K562 (cell line): ENCODE measurements around the gene DIPK1A. TPM values are rescaled to one million over a fixed set of nuclear protein-coding genes. Genes with fewer than 3 reads are reported as not detected.

Experiments used
- EP400 ChIP-seq: fragments of 450-650 bp; IDR thresholded peaks from 2 replicates; pipeline ENCODE4 v1.6.1; 2017; ENCODE audit warnings: antibody characterized with exemption, mild to moderate bottlenecking, moderate library complexity
- HNRNPH1 ChIP-seq: fragments of 200-400 bp; formaldehyde crosslinking; optimal IDR thresholded peaks from 2 replicates; pipeline ENCODE3; 2017; ENCODE audit warnings: low read depth, mild to moderate bottlenecking, low read length, moderate library complexity
- MTF1 ChIP-seq: fragments of 250-450 bp; sonication (Bioruptor Pico); IDR thresholded peaks from 2 replicates; pipeline ENCODE4 v1.9.0; 2021; ENCODE audit warnings: moderate library complexity, mild to moderate bottlenecking, inconsistent platforms, borderline replicate concordance
- NFATC3 ChIP-seq: fragments of 450-650 bp; IDR thresholded peaks from 2 replicates; pipeline ENCODE4 v1.6.1; 2017; ENCODE audit warnings: mild to moderate bottlenecking
- RCOR1 ChIP-seq, 2 experiments: IDR thresholded peaks; 2 replicates each; pipeline ENCODE4 v1.6.1; 2012; ENCODE audit warnings: low read depth in 2 of 2, low read length in 2 of 2, borderline replicate concordance in 1 of 2, improper control_type of control experiment in 1 of 2
- polyA plus RNA-seq, 8 experiments: library from polyadenylated mRNA; depleted of rRNA in 4 of 8; stranded (reverse) in 5 of 8; unstranded in 3 of 8; fragments of >200 nt; fragmentation: Nextera tagmentation in 2 of 8; fragmentation: Illumina TruSeq in 1 of 8; extraction: Ambion mirVana in 2 of 8; extraction: Trizol in 1 of 8; gene quantifications; 2 replicates each; pipeline versions ENCODE4 v1.2.1 to v1.2.3, GENCODE V29; 2011 to 2014; ENCODE audit warnings: inconsistent platforms in 1 of 8, missing spikeins in 1 of 8
- total RNA-seq, 7 experiments: library from RNA; depleted of rRNA in 6 of 7; stranded (reverse); fragments of >200 nt in 6 of 7; fragmentation: Illumina TruSeq in 2 of 7; extraction: Trizol in 2 of 7; gene quantifications; 2 replicates each; pipeline versions ENCODE4 v1.2.1 to v1.2.3, GENCODE V29; 2011 to 2021; ENCODE audit warnings: low replicate concordance in 1 of 7
- TF ChIP-seq, protein P1 (sequence below), 2 experiments: fragments of 450-650 bp in 1 of 2; IDR thresholded peaks; 2 replicates each; pipeline ENCODE4 v1.6.1; 2011 to 2017; ENCODE audit warnings: low read depth in 2 of 2, antibody characterized with exemption in 1 of 2, borderline replicate concordance in 1 of 2, low read length in 1 of 2, mild to moderate bottlenecking in 1 of 2, mixed read lengths in 1 of 2; ENCODE audit not compliant: control insufficient read depth in 1 of 2
- TF ChIP-seq, protein P2 (sequence below): IDR thresholded peaks from 3 replicates; pipeline ENCODE4 v1.6.1; 2011; ENCODE audit warnings: borderline replicate concordance, mild to moderate bottlenecking; ENCODE audit not compliant: insufficient read length, insufficient read depth
- TF ChIP-seq, protein P3 (sequence below): fragments of 450-650 bp; formaldehyde crosslinking; conservative IDR thresholded peaks from 2 replicates; pipeline ENCODE4 v1.4.0; 2022; ENCODE audit warnings: mild to moderate bottlenecking, missing genetic modification characterization
- TF ChIP-seq, protein P4 (sequence below): sonication (generic); formaldehyde crosslinking; IDR thresholded peaks from 2 replicates; pipeline ENCODE4 v1.9.0; 2022; ENCODE audit warnings: mild to moderate bottlenecking, missing genetic modification reagents
- TF ChIP-seq, protein P5 (sequence below): sonication (generic); formaldehyde crosslinking; IDR thresholded peaks from 2 replicates; pipeline ENCODE4 v1.8.0; 2022; ENCODE audit warnings: missing genetic modification reagents, mild to moderate bottlenecking, borderline replicate concordance
- TF ChIP-seq, protein P6 (sequence below): fragments of 250-450 bp; sonication (Bioruptor Pico); IDR thresholded peaks from 2 replicates; pipeline ENCODE4 v1.5.0; 2022; ENCODE audit warnings: mild to moderate bottlenecking

The DIPK1A gene
- total and polyA plus RNA-seq, 9 of the 15 experiments (the other 6 are each of a cell fraction or from before 2014, with no cell fraction given) = 0.54 to 2.5 (median 1.3) TPM

DNA sequence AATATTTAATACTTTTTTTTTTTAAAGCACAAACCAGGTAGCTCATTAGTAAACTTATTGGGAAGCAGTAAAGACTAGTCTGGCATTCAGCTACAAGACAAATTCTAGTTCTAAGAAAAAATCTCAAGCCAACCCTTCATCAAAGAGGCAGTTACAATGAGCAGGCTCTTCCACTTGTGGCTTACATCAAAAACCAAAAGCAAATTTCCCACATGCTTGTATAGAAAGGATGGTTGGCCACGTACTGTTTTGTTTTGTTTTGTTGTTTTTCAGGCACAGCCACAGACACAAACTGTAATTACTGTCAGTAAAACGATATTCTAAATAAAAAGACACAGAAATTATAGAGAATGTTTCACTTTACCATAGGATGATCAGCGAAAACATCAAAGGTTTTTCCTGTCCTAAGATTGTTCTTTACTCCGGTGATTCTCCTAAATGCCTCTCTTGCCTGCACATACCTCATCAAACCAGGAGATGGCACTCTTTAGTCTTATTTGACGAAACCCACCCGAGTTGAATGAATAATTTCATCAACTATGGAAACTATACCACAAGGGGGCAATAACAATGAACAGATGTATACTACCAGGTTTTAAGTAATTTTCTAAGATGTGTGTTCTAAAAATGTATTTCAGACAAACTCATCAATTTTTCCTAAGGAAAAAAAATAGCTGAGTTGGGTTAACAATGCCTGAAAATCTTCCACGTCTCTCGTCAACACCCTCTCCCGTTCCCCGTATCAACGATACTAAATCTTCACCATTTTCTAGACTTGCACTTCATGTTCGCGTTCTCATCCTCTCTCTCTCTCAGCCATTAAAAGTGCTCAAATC lies 102.5 kb downstream of the DIPK1A start (continued):
- TF ChIP-seq, protein P1, sequence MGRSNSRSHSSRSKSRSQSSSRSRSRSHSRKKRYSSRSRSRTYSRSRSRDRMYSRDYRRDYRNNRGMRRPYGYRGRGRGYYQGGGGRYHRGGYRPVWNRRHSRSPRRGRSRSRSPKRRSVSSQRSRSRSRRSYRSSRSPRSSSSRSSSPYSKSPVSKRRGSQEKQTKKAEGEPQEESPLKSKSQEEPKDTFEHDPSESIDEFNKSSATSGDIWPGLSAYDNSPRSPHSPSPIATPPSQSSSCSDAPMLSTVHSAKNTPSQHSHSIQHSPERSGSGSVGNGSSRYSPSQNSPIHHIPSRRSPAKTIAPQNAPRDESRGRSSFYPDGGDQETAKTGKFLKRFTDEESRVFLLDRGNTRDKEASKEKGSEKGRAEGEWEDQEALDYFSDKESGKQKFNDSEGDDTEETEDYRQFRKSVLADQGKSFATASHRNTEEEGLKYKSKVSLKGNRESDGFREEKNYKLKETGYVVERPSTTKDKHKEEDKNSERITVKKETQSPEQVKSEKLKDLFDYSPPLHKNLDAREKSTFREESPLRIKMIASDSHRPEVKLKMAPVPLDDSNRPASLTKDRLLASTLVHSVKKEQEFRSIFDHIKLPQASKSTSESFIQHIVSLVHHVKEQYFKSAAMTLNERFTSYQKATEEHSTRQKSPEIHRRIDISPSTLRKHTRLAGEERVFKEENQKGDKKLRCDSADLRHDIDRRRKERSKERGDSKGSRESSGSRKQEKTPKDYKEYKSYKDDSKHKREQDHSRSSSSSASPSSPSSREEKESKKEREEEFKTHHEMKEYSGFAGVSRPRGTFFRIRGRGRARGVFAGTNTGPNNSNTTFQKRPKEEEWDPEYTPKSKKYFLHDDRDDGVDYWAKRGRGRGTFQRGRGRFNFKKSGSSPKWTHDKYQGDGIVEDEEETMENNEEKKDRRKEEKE (IDR thresholded peaks at IDR 0.05; ENCODE audit: borderline replicate concordance in 1 of 2, control insufficient read depth in 1 of 2, low read depth in 2 of 2, low read length in 1 of 2) = no peak
- TF ChIP-seq HNRNPH1 = no peak
- TF ChIP-seq, protein P2, sequence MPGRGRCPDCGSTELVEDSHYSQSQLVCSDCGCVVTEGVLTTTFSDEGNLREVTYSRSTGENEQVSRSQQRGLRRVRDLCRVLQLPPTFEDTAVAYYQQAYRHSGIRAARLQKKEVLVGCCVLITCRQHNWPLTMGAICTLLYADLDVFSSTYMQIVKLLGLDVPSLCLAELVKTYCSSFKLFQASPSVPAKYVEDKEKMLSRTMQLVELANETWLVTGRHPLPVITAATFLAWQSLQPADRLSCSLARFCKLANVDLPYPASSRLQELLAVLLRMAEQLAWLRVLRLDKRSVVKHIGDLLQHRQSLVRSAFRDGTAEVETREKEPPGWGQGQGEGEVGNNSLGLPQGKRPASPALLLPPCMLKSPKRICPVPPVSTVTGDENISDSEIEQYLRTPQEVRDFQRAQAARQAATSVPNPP = no peak
- TF ChIP-seq, protein P3, sequence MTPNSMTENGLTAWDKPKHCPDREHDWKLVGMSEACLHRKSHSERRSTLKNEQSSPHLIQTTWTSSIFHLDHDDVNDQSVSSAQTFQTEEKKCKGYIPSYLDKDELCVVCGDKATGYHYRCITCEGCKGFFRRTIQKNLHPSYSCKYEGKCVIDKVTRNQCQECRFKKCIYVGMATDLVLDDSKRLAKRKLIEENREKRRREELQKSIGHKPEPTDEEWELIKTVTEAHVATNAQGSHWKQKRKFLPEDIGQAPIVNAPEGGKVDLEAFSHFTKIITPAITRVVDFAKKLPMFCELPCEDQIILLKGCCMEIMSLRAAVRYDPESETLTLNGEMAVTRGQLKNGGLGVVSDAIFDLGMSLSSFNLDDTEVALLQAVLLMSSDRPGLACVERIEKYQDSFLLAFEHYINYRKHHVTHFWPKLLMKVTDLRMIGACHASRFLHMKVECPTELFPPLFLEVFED (CRISPR knock-in tag) = no peak
- TF ChIP-seq MTF1 (CRISPR knock-in tag) = no peak
- TF ChIP-seq RCOR1 (IDR thresholded peaks at IDR 0.05; ENCODE audit: borderline replicate concordance in 1 of 2, low read depth in 2 of 2, low read length in 2 of 2) = 0 out of 4 replicates have a peak, but pooled peaks of 1 of the 2 experiments have one; percentile 9
- no peak for TF ChIP-seq EP400
- TF ChIP-seq, protein P4, sequence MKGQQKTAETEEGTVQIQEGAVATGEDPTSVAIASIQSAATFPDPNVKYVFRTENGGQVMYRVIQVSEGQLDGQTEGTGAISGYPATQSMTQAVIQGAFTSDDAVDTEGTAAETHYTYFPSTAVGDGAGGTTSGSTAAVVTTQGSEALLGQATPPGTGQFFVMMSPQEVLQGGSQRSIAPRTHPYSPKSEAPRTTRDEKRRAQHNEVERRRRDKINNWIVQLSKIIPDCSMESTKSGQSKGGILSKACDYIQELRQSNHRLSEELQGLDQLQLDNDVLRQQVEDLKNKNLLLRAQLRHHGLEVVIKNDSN (CRISPR knock-in tag) = no peak
- TF ChIP-seq, protein P5, sequence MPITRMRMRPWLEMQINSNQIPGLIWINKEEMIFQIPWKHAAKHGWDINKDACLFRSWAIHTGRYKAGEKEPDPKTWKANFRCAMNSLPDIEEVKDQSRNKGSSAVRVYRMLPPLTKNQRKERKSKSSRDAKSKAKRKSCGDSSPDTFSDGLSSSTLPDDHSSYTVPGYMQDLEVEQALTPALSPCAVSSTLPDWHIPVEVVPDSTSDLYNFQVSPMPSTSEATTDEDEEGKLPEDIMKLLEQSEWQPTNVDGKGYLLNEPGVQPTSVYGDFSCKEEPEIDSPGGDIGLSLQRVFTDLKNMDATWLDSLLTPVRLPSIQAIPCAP (CRISPR knock-in tag) = no peak
- TF ChIP-seq, protein P6, sequence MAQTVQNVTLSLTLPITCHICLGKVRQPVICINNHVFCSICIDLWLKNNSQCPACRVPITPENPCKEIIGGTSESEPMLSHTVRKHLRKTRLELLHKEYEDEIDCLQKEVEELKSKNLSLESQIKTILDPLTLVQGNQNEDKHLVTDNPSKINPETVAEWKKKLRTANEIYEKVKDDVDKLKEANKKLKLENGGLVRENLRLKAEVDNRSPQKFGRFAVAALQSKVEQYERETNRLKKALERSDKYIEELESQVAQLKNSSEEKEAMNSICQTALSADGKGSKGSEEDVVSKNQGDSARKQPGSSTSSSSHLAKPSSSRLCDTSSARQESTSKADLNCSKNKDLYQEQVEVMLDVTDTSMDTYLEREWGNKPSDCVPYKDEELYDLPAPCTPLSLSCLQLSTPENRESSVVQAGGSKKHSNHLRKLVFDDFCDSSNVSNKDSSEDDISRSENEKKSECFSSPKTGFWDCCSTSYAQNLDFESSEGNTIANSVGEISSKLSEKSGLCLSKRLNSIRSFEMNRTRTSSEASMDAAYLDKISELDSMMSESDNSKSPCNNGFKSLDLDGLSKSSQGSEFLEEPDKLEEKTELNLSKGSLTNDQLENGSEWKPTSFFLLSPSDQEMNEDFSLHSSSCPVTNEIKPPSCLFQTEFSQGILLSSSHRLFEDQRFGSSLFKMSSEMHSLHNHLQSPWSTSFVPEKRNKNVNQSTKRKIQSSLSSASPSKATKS (CRISPR knock-in tag) = no peak
- peak; percentile 62; the same call in 1 of the 2 replicates for TF ChIP-seq NFATC3
